SK-N-SH (cell line): ENCODE data around the gene ST3GAL6. TPM values are rescaled to one million over a fixed set of nuclear protein-coding genes. Genes with fewer than 3 reads are reported as not detected.
A peak's percentile ranks its signal among the peaks of the same experiment; 100 is the strongest.

Experiments used
- CTCF ChIA-PET: fragments of 300-600, 350-600 bp; formaldehyde crosslinking; extraction: SDS; loops from one replicate; lab custom pipeline; 2021; lab: Yijun Ruan, JAX
- POLR2A ChIA-PET: fragments of 350-600 bp; sonication (Branson Sonifier 250); formaldehyde crosslinking; extraction: SDS; loops from one replicate; lab custom pipeline; 2020; ENCODE audit warnings: antibody characterized with exemption, inconsistent platforms; lab: Yijun Ruan, JAX
- DNase-seq: peaks from one replicate; pipeline ENCODE4 v3.0.0; 2012
- H2AFZ ChIP-seq: fragments of 200-600 bp; sonication (generic); 2 replicates; pipeline ENCODE4 v1.8.1; 2016; ENCODE audit warnings: antibody characterized with exemption, mild to moderate bottlenecking, low read depth
- H3F3A ChIP-seq: fragments of 200-600 bp; sonication (generic); replicated peaks from 2 replicates; pipeline ENCODE3; 2016; ENCODE audit warnings: antibody characterized with exemption, mild to moderate bottlenecking; ENCODE audit not compliant: insufficient read depth
- H3K27ac ChIP-seq, 2 experiments: fragments of 200-500 bp in 1 of 2; fragments of 200-600 bp in 1 of 2; sonication (Bioruptor generic) in 1 of 2; sonication (generic), shearing (Covaris generic) in 1 of 2; 2 replicates each; pipeline versions ENCODE4 v1.5.1 to v1.6.1; 2014 to 2016; ENCODE audit warnings: low read depth in 2 of 2, inconsistent platforms in 1 of 2, low read length in 1 of 2, mild to moderate bottlenecking in 1 of 2, mixed read lengths in 1 of 2
- H3K27me3 ChIP-seq: fragments of 200-600 bp; sonication (generic), shearing (Covaris generic); 2 replicates; pipeline ENCODE4 v1.6.1; 2016; ENCODE audit warnings: mixed run types; ENCODE audit not compliant: insufficient read depth
- H3K36me3 ChIP-seq, 2 experiments: fragments of 200-500 bp in 1 of 2; fragments of 200-600 bp in 1 of 2; sonication (Bioruptor generic) in 1 of 2; sonication (generic) in 1 of 2; replicated peaks in 1 of 2; 2 replicates each; pipeline versions ENCODE3 to v1.5.1; 2014 to 2016; ENCODE audit warnings: low read length in 1 of 2, mild to moderate bottlenecking in 1 of 2; ENCODE audit not compliant: insufficient read depth in 2 of 2, control insufficient read depth in 1 of 2
- H3K4me1 ChIP-seq, 2 experiments: fragments of 200-500 bp in 1 of 2; fragments of 200-600 bp in 1 of 2; sonication (Bioruptor generic) in 1 of 2; sonication (generic), shearing (Covaris generic) in 1 of 2; 2 replicates each; pipeline versions ENCODE4 v1.5.1 to v1.6.1; 2014 to 2016; ENCODE audit warnings: low read depth in 1 of 2, low read length in 1 of 2, mixed run types in 1 of 2; ENCODE audit not compliant: insufficient read depth in 2 of 2, control insufficient read depth in 1 of 2
- H3K4me2 ChIP-seq: fragments of 200-600 bp; sonication (generic), shearing (Covaris generic); 2 replicates; pipeline ENCODE4 v1.6.1; 2017; ENCODE audit warnings: mixed run types
- H3K4me3 ChIP-seq, 2 experiments: fragments of 200-500 bp in 1 of 2; fragments of 200-600 bp in 1 of 2; sonication (Bioruptor generic) in 1 of 2; sonication (generic), shearing (Covaris generic) in 1 of 2; 2 replicates each; pipeline versions ENCODE4 v1.5.1 to v1.8.1; 2014 to 2016; ENCODE audit warnings: low read depth in 2 of 2, inconsistent platforms in 1 of 2, low read length in 1 of 2, mild to moderate bottlenecking in 1 of 2, mixed read lengths in 1 of 2, moderate library complexity in 1 of 2
- H3K79me2 ChIP-seq: fragments of 200-600 bp; sonication (generic); 2 replicates; pipeline ENCODE4 v1.8.1; 2017; ENCODE audit warnings: mild to moderate bottlenecking; ENCODE audit not compliant: insufficient read depth
- H3K9ac ChIP-seq: fragments of 200-600 bp; sonication (generic); 2 replicates; pipeline ENCODE4 v1.6.1; 2017; ENCODE audit warnings: mixed run types
- H3K9me2 ChIP-seq: fragments of 200-600 bp; sonication (generic); 2 replicates; pipeline ENCODE4 v1.6.1; 2017; ENCODE audit warnings: mixed run types
- H3K9me3 ChIP-seq: fragments of 200-600 bp; sonication (generic); 2 replicates; pipeline ENCODE4 v1.6.1; 2017; ENCODE audit warnings: mixed run types, mild to moderate bottlenecking, moderate library complexity
- H4K20me1 ChIP-seq: fragments of 200-600 bp; sonication (generic); 2 replicates; pipeline ENCODE4 v1.6.1; 2017; ENCODE audit warnings: mild to moderate bottlenecking, mixed run types; ENCODE audit not compliant: insufficient read depth
- FOSL2 ChIP-seq: IDR thresholded peaks from 2 replicates; pipeline ENCODE4 v1.4.0; 2012; ENCODE audit warnings: low read depth, mild to moderate bottlenecking, moderate library complexity, borderline replicate concordance
- GABPA ChIP-seq: IDR thresholded peaks from 2 replicates; pipeline ENCODE4 v1.4.0; 2012; ENCODE audit warnings: low read depth, mild to moderate bottlenecking
- JUND ChIP-seq: IDR thresholded peaks from 2 replicates; pipeline ENCODE4 v1.4.0; 2012
- MAX ChIP-seq: IDR thresholded peaks from 2 replicates; pipeline ENCODE4 v1.4.0; 2012; ENCODE audit warnings: low read depth
- MXI1 ChIP-seq: IDR thresholded peaks from 2 replicates; pipeline ENCODE4 v1.6.1; 2012; ENCODE audit warnings: mild to moderate bottlenecking, low read depth, low read length, improper control_type of control experiment
- NFIC ChIP-seq: IDR thresholded peaks from 2 replicates; pipeline ENCODE4 v1.4.0; 2012; ENCODE audit warnings: borderline replicate concordance
- PBX3 ChIP-seq: IDR thresholded peaks from 2 replicates; pipeline ENCODE4; 2012
- POLR2AphosphoS5 ChIP-seq: IDR thresholded peaks from 2 replicates; pipeline ENCODE4 v1.6.1; 2012; ENCODE audit warnings: low read depth, low read length
- RAD21 ChIP-seq: IDR thresholded peaks from 2 replicates; pipeline ENCODE4 v1.6.1; 2012; ENCODE audit warnings: mild to moderate bottlenecking, low read length
- TCF12 ChIP-seq: IDR thresholded peaks from 2 replicates; pipeline ENCODE4 v1.4.0; 2012
- YY1 ChIP-seq: IDR thresholded peaks from 2 replicates; pipeline ENCODE4 v1.4.0; 2012; ENCODE audit warnings: low read depth, mild to moderate bottlenecking
- ZBTB33 ChIP-seq: IDR thresholded peaks from 2 replicates; pipeline ENCODE4 v1.4.0; 2012; ENCODE audit warnings: low read depth, borderline replicate concordance
- WGBS: methylation state at CpG from one replicate; pipeline ENCODE4 v1.1.6; 2017; ENCODE audit warnings: low lambda C conversion rate; 5-methylcytosine and 5-hydroxymethylcytosine counted together
- polyA plus RNA-seq, 3 experiments: library from polyadenylated mRNA; depleted of rRNA; stranded (reverse); fragments of >200 nt; gene quantifications; 2 replicates each; pipeline ENCODE4 v1.2.3, GENCODE V29; 2012

Gene ST3GAL6
- polyA plus RNA-seq, 1 of the 3 experiments (the other 2 are of a cell fraction) = 16.3 TPM

GRCh38 chr3:98826126-98826525, 63.0 kb downstream of the ST3GAL6 start:
- H3K27me3 ChIP-seq = no peaks in the 10 kb centered on the region
- H3K9ac ChIP-seq = no peak overlapping the region
- H3K27ac ChIP-seq = peak overlapping the region in 1 of 2 experiments; percentile 30; a peak in 1 of 4 replicates
- H3K4me2 ChIP-seq = no peak overlapping the region
- H3F3A ChIP-seq = peaks cover 74% of the 10 kb centered on the region
- TF ChIP-seq GABPA (no peak), JUND (no peak), FOSL2 (no peak)
- H3K36me3 ChIP-seq = peaks cover 6 to 41% of the 10 kb centered on the region in 2 experiments
- H3K9me2 ChIP-seq = no peaks in the 10 kb centered on the region
- CTCF ChIA-PET = interaction anchor here (1.3 to 5.0 kb wide), 3 partner anchors 9 to 224 kb away, joined by 5 to 42 read pairs (median 17); no protein-coding TSS in a partner anchor
- peaks cover 71% of the 10 kb centered on the region for H4K20me1 ChIP-seq
- WGBS = 89% methylated on average over 3 of the region's 3 CpGs
- peaks cover 96% of the 10 kb centered on the region for H3K79me2 ChIP-seq
- peaks cover 12 to 17% of the 10 kb centered on the region in 2 experiments; a peak in 3 of 4 replicates for H3K4me1 ChIP-seq
- DNase-seq = no peak
- no peak overlapping the region for H2AFZ ChIP-seq
- POLR2A ChIA-PET = no interaction called here
- no peaks in the 10 kb centered on the region for H3K9me3 ChIP-seq
- H3K4me3 ChIP-seq = no peak overlapping the region

GRCh38 chr3:98827221-98827920, 64.2 kb downstream of the ST3GAL6 start:
- H3K9ac ChIP-seq = no peak overlapping the region
- POLR2A ChIA-PET = no interaction called here
- no peak overlapping the region for H3K4me3 ChIP-seq
- no peak for DNase-seq
- H3K27me3 ChIP-seq = no peaks in the 10 kb centered on the region
- peak overlapping the region in 1 of 2 experiments; percentile 30; a peak in 1 of 4 replicates for H3K27ac ChIP-seq
- no peaks in the 10 kb centered on the region for H3K9me2 ChIP-seq
- no peak overlapping the region for H3K4me2 ChIP-seq
- no peak overlapping the region for H2AFZ ChIP-seq
- H4K20me1 ChIP-seq = peaks cover 77% of the 10 kb centered on the region
- peaks cover 8 to 17% of the 10 kb centered on the region in 2 experiments; a peak in 3 of 4 replicates for H3K4me1 ChIP-seq
- WGBS = 73% methylated on average over 1 of the region's 1 CpG
- H3K36me3 ChIP-seq = peaks cover 6 to 46% of the 10 kb centered on the region in 2 experiments
- peaks cover 74% of the 10 kb centered on the region for H3F3A ChIP-seq
- CTCF ChIA-PET = interaction anchor here (1.4 to 5.0 kb wide), 3 partner anchors 10 to 167 kb away, joined by 3 to 42 read pairs (median 17); no protein-coding TSS in a partner anchor
- H3K79me2 ChIP-seq = peaks cover 98% of the 10 kb centered on the region
- no peaks in the 10 kb centered on the region for H3K9me3 ChIP-seq
- TF ChIP-seq POLR2AphosphoS5 = 0 out of 2 replicates have a peak, but pooled peaks have one; percentile 30
- TF ChIP-seq YY1 = peak; percentile 40; the same call in 1 of the 2 replicates
- peak; percentile 54 for TF ChIP-seq TCF12
- TF ChIP-seq NFIC = peak; percentile 18; the same call in 1 of the 2 replicates
- TF ChIP-seq PBX3 = peak; percentile 63
- TF ChIP-seq RAD21 = no peak
- TF ChIP-seq FOSL2 = no peak

GRCh38 chr3:98829246-98829832, 66.2 kb downstream of the ST3GAL6 start:
- DNase-seq = no peak
- peaks cover 80% of the 10 kb centered on the region for H3F3A ChIP-seq
- no peak overlapping the region for H2AFZ ChIP-seq
- no peaks in the 10 kb centered on the region for H3K27me3 ChIP-seq
- H3K4me3 ChIP-seq = no peak overlapping the region
- H3K27ac ChIP-seq = no peak overlapping the region
- peaks cover 3 to 7% of the 10 kb centered on the region in 2 experiments; a peak in 3 of 4 replicates for H3K4me1 ChIP-seq
- H3K9ac ChIP-seq = no peak overlapping the region
- no peaks in the 10 kb centered on the region for H3K9me3 ChIP-seq
- POLR2A ChIA-PET = no interaction called here
- peaks cover 5 to 50% of the 10 kb centered on the region in 2 experiments for H3K36me3 ChIP-seq
- H3K9me2 ChIP-seq = no peaks in the 10 kb centered on the region
- CTCF ChIA-PET = interaction anchor here (1.2 kb wide), 1 partner anchor 165 kb away, joined by 5 read pairs; no protein-coding TSS in a partner anchor
- TF ChIP-seq POLR2AphosphoS5 = peak; percentile 9
- TF ChIP-seq MAX = no peak
- no peak for TF ChIP-seq MXI1
- TF ChIP-seq ZBTB33 = 0 out of 2 replicates have a peak, but pooled peaks have one; percentile 8
- peaks cover 58% of the 10 kb centered on the region for H4K20me1 ChIP-seq
- 95% methylated on average over 1 of the region's 1 CpG for WGBS
- H3K4me2 ChIP-seq = no peak overlapping the region
- peaks cover 94% of the 10 kb centered on the region for H3K79me2 ChIP-seq
